NCI-H1092 (cell line): ENCODE results near the gene HS3ST2.

Experiments used
- DNase-seq: peaks from one replicate; lab custom pipeline; 2025; lab: John Stamatoyannopoulos, UW

HS3ST2 gene

GRCh38 chr16:22813948-22814710 lies at the start of gene HS3ST2:
Gene HS3ST2 (plus strand): TSS chr16:22814162. CDS start chr16:22814611, 449 bp downstream.
- DNase-seq: peak; percentile 7

GRCh38 chr16:22764662-22765327 lies 49.2 kb upstream of the HS3ST2 start:
- DNase-seq: no peak

- no peak for DNase-seq
Measured at GRCh38 chr16:22765479-22765878, 48.5 kb upstream of the HS3ST2 start.

- DNase-seq: no peak
Measured at GRCh38 chr16:22770866-22771265, 43.1 kb upstream of the HS3ST2 start.

- DNase-seq: no peak
Measured at GRCh38 chr16:22771551-22771950, 42.4 kb upstream of the HS3ST2 start.

- DNase-seq: no peak
Measured at GRCh38 chr16:22775220-22775922, 38.6 kb upstream of the HS3ST2 start.

- DNase-seq: no peak
Measured at GRCh38 chr16:22781480-22781879, 32.5 kb upstream of the HS3ST2 start.

GRCh38 chr16:22782314-22782713 lies 31.6 kb upstream of the HS3ST2 start:
- no peak for DNase-seq

GRCh38 chr16:22784690-22785214 lies 29.2 kb upstream of the HS3ST2 start:
- no peak for DNase-seq

GRCh38 chr16:22785552-22785951 lies 28.4 kb upstream of the HS3ST2 start:
- DNase-seq: no peak

GRCh38 chr16:22786284-22786683 lies 27.7 kb upstream of the HS3ST2 start:
- no peak for DNase-seq

GRCh38 chr16:22786691-22787090 lies 27.3 kb upstream of the HS3ST2 start:
- no peak for DNase-seq

- no peak for DNase-seq
Measured at GRCh38 chr16:22787466-22788192, 26.3 kb upstream of the HS3ST2 start.

GRCh38 chr16:22788193-22788530 lies 25.8 kb upstream of the HS3ST2 start:
- DNase-seq: no peak

GRCh38 chr16:22789281-22789945 lies 24.5 kb upstream of the HS3ST2 start:
- DNase-seq: no peak

GRCh38 chr16:22797551-22797950 lies 16.4 kb upstream of the HS3ST2 start:
- DNase-seq: no peak

- DNase-seq: no peak
Measured at GRCh38 chr16:22799113-22799512, 14.8 kb upstream of the HS3ST2 start.

GRCh38 chr16:22804893-22805292 lies 9.1 kb upstream of the HS3ST2 start:
- no peak for DNase-seq

- DNase-seq: no peak
Measured at GRCh38 chr16:22805326-22805725, 8.6 kb upstream of the HS3ST2 start.

GRCh38 chr16:22806811-22807210 lies 7.2 kb upstream of the HS3ST2 start:
- DNase-seq: no peak

GRCh38 chr16:22810226-22810625 lies 3.7 kb upstream of the HS3ST2 start:
- no peak for DNase-seq
